ENCODE data around the gene ZMYND10.

Gene ZMYND10

GRCh38 chr3:50370594-50370993, 25.1 kb upstream of the ZMYND10 start:
- no peak for DNase-seq

- no peak for DNase-seq
Observed at GRCh38 chr3:50369012-50369670, 23.6 kb upstream of the ZMYND10 start.

- no peak for DNase-seq
Observed at GRCh38 chr3:50365842-50366220, 20.3 kb upstream of the ZMYND10 start.

- DNase-seq: no peak
Observed at GRCh38 chr3:50365080-50365841, 19.7 kb upstream of the ZMYND10 start.

- DNase-seq: no peak
Observed at GRCh38 chr3:50364573-50365079, 19.1 kb upstream of the ZMYND10 start.

GRCh38 chr3:50359760-50360110, 14.2 kb upstream of the ZMYND10 start:
- DNase-seq: no peak

- peak; percentile 94 to 99 for DNase-seq
Observed at GRCh38 chr3:50358911-50359759, 13.6 kb upstream of the ZMYND10 start, which contains the start of gene TMEM115. Gene TMEM115 (minus strand): TSS chr3:50359521. CDS start chr3:50359063, 458 bp downstream.

- no peak for DNase-seq
Observed at GRCh38 chr3:50358355-50358910, 12.9 kb upstream of the ZMYND10 start.

GRCh38 chr3:50357481-50357880, 11.9 kb upstream of the ZMYND10 start:
- no peak for DNase-seq

- no peak for DNase-seq
Observed at GRCh38 chr3:50356553-50356952, 11.0 kb upstream of the ZMYND10 start.

GRCh38 chr3:50355829-50356552, 10.5 kb upstream of the ZMYND10 start:
- DNase-seq: no peak

- no peak for DNase-seq
Observed at GRCh38 chr3:50354850-50355249, 9.3 kb upstream of the ZMYND10 start.

- no peak for DNase-seq
Observed at GRCh38 chr3:50354186-50354764, 8.7 kb upstream of the ZMYND10 start.

- no peak for DNase-seq
Observed at GRCh38 chr3:50353245-50354004, 7.9 kb upstream of the ZMYND10 start.

- no peak for DNase-seq
Observed at GRCh38 chr3:50352781-50353180, 7.2 kb upstream of the ZMYND10 start.

- no peak for DNase-seq
Observed at GRCh38 chr3:50351323-50351697, 5.8 kb upstream of the ZMYND10 start.

GRCh38 chr3:50350527-50351322, 5.2 kb upstream of the ZMYND10 start, which contains the start of the genes CYB561D2 and NPRL2:
Gene CYB561D2 (plus strand): TSS chr3:50350862. CDS start chr3:50351434, 572 bp downstream.
Gene NPRL2 (minus strand): TSS chr3:50350775. CDS start chr3:50350652, 123 bp downstream.
- peak; percentile 92 to 94 for DNase-seq

- DNase-seq: no peak
Observed at GRCh38 chr3:50350213-50350526, 4.6 kb upstream of the ZMYND10 start.

GRCh38 chr3:50347187-50347813, 1.8 kb upstream of the ZMYND10 start:
- DNase-seq: peak; percentile 15 to 77

GRCh38 chr3:50345008-50345407, 524 bp downstream of the ZMYND10 start:
- no peak for DNase-seq

Data from cerebellar nuclear complex (tissue), 1 donor.